Tibial artery (tissue), 4 donors: Measurements from ENCODE around the gene ALG14.

Experiments used
- DNase-seq, 2 donors: peaks; one replicate each; pipeline ENCODE4 v3.0.0-alpha.2; 2019
- H3K27ac ChIP-seq, 2 donors: fragments of 200-600 bp; sonication (generic) in 1 of 2; 1 replicate in 1 of 2; 2 replicates in 1 of 2; pipeline ENCODE4 v1.5.1; 2018 to 2019; ENCODE audit warnings: mild to moderate bottlenecking in 1 of 2
- H3K27me3 ChIP-seq, 2 donors: fragments of 200-600 bp; sonication (generic) in 1 of 2; one replicate each; pipeline versions ENCODE4 v1.5.1 to v1.6.0; 2016 to 2019
- H3K36me3 ChIP-seq, 3 donors: fragments of 200-600 bp; sonication (generic) in 2 of 3; one replicate each; pipeline ENCODE4 v1.5.1; 2016 to 2019; ENCODE audit warnings: mild to moderate bottlenecking in 2 of 3
- H3K4me1 ChIP-seq, 4 donors: fragments of 200-600 bp; sonication (generic) in 2 of 4; 1 replicate in 3 of 4; 2 replicates in 1 of 4; pipeline ENCODE4 v1.5.1; 2016 to 2019
- H3K4me3 ChIP-seq, 2 donors: fragments of 200-600 bp; sonication (generic) in 1 of 2; 1 replicate in 1 of 2; 2 replicates in 1 of 2; pipeline ENCODE4 v1.5.1; 2018 to 2019; ENCODE audit warnings: mild to moderate bottlenecking in 2 of 2
- H3K9me3 ChIP-seq, 3 donors: fragments of 200-600 bp; sonication (generic) in 1 of 3; one replicate each; pipeline ENCODE4 v1.5.1; 2016 to 2019
- CTCF ChIP-seq, 2 experiments: fragments of 200-600 bp in 1 of 2; fragments of 450-650 bp in 1 of 2; IDR thresholded peaks; one replicate each; pipeline ENCODE4 v1.5.1; 2017 to 2019; ENCODE audit warnings: antibody characterized with exemption in 2 of 2, mild to moderate bottlenecking in 1 of 2, moderate library complexity in 1 of 2
- intact Hi-C: fragments of 100-400 bp; cut with DNase I; formaldehyde crosslinking; loops from one replicate; pipeline ENCODE4 v1.15.0; 2023; ENCODE audit warnings: low total_unique reads

ALG14 gene

GRCh38 chr1:94936861-94937620, 135.7 kb downstream of the ALG14 start:
- Histone ChIP-seq H3K27me3 (no peaks in the 10 kb centered on the region), H3K36me3 (peaks cover 0 to 16% (median 14%) of the 10 kb centered on the region in 3 donors), H3K4me1 (peaks cover 0 to 38% (median 5%) of the 10 kb centered on the region in 4 donors), H3K9me3 (no peaks in the 10 kb centered on the region), H3K4me3 (no peak overlapping the region), H3K27ac (peak overlapping the region; percentile 57 to 58)
- intact Hi-C loops = no loop called here
- no peak for TF ChIP-seq CTCF (IDR thresholded peaks at IDR 0.05)
- DNase-seq = no peak

GRCh38 chr1:94935476-94935875, 137.3 kb downstream of the ALG14 start:
- Histone ChIP-seq H3K4me3 (no peak overlapping the region), H3K4me1 (peaks cover 0 to 41% (median 5%) of the 10 kb centered on the region in 4 donors), H3K36me3 (peaks cover 0 to 22% (median 14%) of the 10 kb centered on the region in 3 donors), H3K27ac (peak overlapping the region in 1 of 2 donors; percentile 58), H3K27me3 (no peaks in the 10 kb centered on the region), H3K9me3 (no peaks in the 10 kb centered on the region)
- intact Hi-C loops = no loop called here
- no peak for DNase-seq
- no peak for TF ChIP-seq CTCF (IDR thresholded peaks at IDR 0.05)

- H3K9me3 ChIP-seq = no peaks in the 10 kb centered on the region
- peaks cover 0 to 22% (median 14%) of the 10 kb centered on the region in 3 donors for H3K36me3 ChIP-seq
- no peak for TF ChIP-seq CTCF (IDR thresholded peaks at IDR 0.05)
- intact Hi-C loops = no loop called here
- H3K4me1 ChIP-seq = peaks cover 0 to 45% (median 10%) of the 10 kb centered on the region in 4 donors
- no peak overlapping the region for H3K4me3 ChIP-seq
- no peaks in the 10 kb centered on the region for H3K27me3 ChIP-seq
- no peak for DNase-seq
- no peak overlapping the region for H3K27ac ChIP-seq
Observed at GRCh38 chr1:94935034-94935433, 137.7 kb downstream of the ALG14 start.

- Histone ChIP-seq H3K27me3 (no peaks in the 10 kb centered on the region), H3K9me3 (no peaks in the 10 kb centered on the region), H3K4me3 (no peak overlapping the region), H3K4me1 (peaks cover 0 to 50% (median 15%) of the 10 kb centered on the region in 4 donors), H3K36me3 (peaks cover 0 to 22% (median 14%) of the 10 kb centered on the region in 3 donors), H3K27ac (no peak overlapping the region)
- no peak for DNase-seq
- intact Hi-C loops = no loop called here
- TF ChIP-seq CTCF (IDR thresholded peaks at IDR 0.05) = no peak
Observed at GRCh38 chr1:94934551-94934950, 138.2 kb downstream of the ALG14 start.

DNA sequence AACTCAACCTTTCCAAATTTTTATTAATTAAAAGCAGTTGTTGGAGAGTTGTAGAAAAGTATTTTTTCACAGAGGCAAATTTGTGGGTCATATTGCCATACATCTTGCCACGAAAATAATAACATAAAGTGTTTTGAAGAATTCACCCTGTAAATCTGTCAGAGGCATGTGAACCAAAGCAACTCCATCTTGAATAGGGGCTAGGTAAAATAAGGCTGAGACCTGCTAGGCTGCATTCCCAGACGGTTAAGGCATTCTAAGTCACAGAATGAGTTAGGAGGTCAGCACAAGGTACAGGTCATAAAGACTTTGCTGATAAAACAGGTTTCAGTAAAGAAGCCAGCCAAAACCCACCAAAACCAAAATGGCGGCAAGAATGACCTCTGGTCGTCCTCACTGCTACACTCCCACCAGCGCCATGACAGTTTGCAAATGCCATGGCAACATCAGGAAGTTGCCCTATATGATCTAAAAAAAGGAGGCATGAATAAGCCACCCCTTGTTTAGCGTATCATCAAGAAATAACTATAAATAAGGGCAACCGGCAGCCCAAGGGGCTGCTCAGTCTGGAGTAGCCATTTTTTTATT, 141.4 kb downstream of the ALG14 start:
- intact Hi-C loops = no loop called here
- Histone ChIP-seq H3K36me3 (peaks cover 0 to 24% (median 14%) of the 10 kb centered on the region in 3 donors), H3K4me1 (peaks cover 0 to 38% (median 28%) of the 10 kb centered on the region in 4 donors), H3K9me3 (no peaks in the 10 kb centered on the region), H3K4me3 (no peak overlapping the region), H3K27me3 (no peaks in the 10 kb centered on the region), H3K27ac (no peak overlapping the region)
- no peak for DNase-seq
- TF ChIP-seq CTCF (IDR thresholded peaks at IDR 0.05) = no peak
